ENCODE data around the gene ZNF391.
"Not testable (repeated sequence)": the region's sequence is repeated elsewhere in the genome, so short reads cannot be mapped to it uniquely, and the experiment has no call there.

Gene ZNF391

GRCh38 chr6:27388293-27389197, at the start of gene ZNF391:
Gene ZNF391 (plus strand): TSS chr6:27388759. CDS start chr6:27400371, 11,612 bp downstream.
- peak; percentile 41 for DNase-seq (ENCODE audit: low read depth)

GRCh38 chr6:27352850-27353249, 35.7 kb upstream of the ZNF391 start:
- no peak for DNase-seq (ENCODE audit: low read depth)

GRCh38 chr6:27358786-27359185, 29.8 kb upstream of the ZNF391 start:
- DNase-seq (ENCODE audit: low read depth) = no peak

- DNase-seq (ENCODE audit: low read depth) = no peak
Measured at GRCh38 chr6:27359231-27359630, 29.3 kb upstream of the ZNF391 start.

GRCh38 chr6:27368202-27368601, 20.4 kb upstream of the ZNF391 start:
- no peak for DNase-seq (ENCODE audit: low read depth)

- DNase-seq (ENCODE audit: low read depth) = no peak
Measured at GRCh38 chr6:27370391-27370790, 18.2 kb upstream of the ZNF391 start.

GRCh38 chr6:27374824-27375612, 13.5 kb upstream of the ZNF391 start:
- peak; percentile 34 for DNase-seq (ENCODE audit: low read depth)

- DNase-seq (ENCODE audit: low read depth) = no peak
Measured at GRCh38 chr6:27375613-27376079, 12.9 kb upstream of the ZNF391 start.

GRCh38 chr6:27378406-27378805, 10.2 kb upstream of the ZNF391 start:
- DNase-seq (ENCODE audit: low read depth) = not testable (repeated sequence)

- DNase-seq (ENCODE audit: low read depth) = not testable (repeated sequence)
Measured at GRCh38 chr6:27381001-27381400, 7.6 kb upstream of the ZNF391 start.

- no peak for DNase-seq (ENCODE audit: low read depth)
Measured at GRCh38 chr6:27383011-27383410, 5.5 kb upstream of the ZNF391 start.

- DNase-seq (ENCODE audit: low read depth) = no peak
Measured at GRCh38 chr6:27383481-27383880, 5.1 kb upstream of the ZNF391 start.

- no peak for DNase-seq (ENCODE audit: low read depth)
Measured at GRCh38 chr6:27392623-27393022, 4.1 kb downstream of the ZNF391 start.

GRCh38 chr6:27394073-27394472, 5.5 kb downstream of the ZNF391 start:
- no peak for DNase-seq (ENCODE audit: low read depth)

- no peak for DNase-seq (ENCODE audit: low read depth)
Measured at GRCh38 chr6:27400877-27401642, 12.5 kb downstream of the ZNF391 start.

GRCh38 chr6:27406085-27406484, 17.5 kb downstream of the ZNF391 start:
- no peak for DNase-seq (ENCODE audit: low read depth)

- DNase-seq (ENCODE audit: low read depth) = no peak
Measured at GRCh38 chr6:27407153-27407814, 18.7 kb downstream of the ZNF391 start.

GRCh38 chr6:27414300-27414699, 25.7 kb downstream of the ZNF391 start:
- DNase-seq (ENCODE audit: low read depth) = no peak

GRCh38 chr6:27414996-27415395, 26.4 kb downstream of the ZNF391 start:
- no peak for DNase-seq (ENCODE audit: low read depth)

GRCh38 chr6:27415898-27416297, 27.3 kb downstream of the ZNF391 start:
- no peak for DNase-seq (ENCODE audit: low read depth)

GRCh38 chr6:27419363-27419762, 30.8 kb downstream of the ZNF391 start:
- DNase-seq (ENCODE audit: low read depth) = no peak

Measured in stimulated activated CD8-positive, alpha-beta memory T cell treated with anti-CD3 and anti-CD28 coated beads, Interleukin-15, amount 100 ng/mL, for 1 hour (primary cell).